B cell (primary cell): ENCODE data around the gene MAU2. TPM values are rescaled to one million over a fixed set of nuclear protein-coding genes. Genes with fewer than 3 reads are reported as not detected.

Experiments
- ATAC-seq: fragments of 200-7000 bp; cut with Tn5 transposase; one replicate; pipeline ENCODE4 v1.10.0; 2021; ENCODE audit warnings: low read depth, mild to moderate bottlenecking, moderate number of reproducible peaks, moderate library complexity
- CTCF ChIA-PET: fragments of 350-600 bp; sonication (Branson Sonifier 250); formaldehyde crosslinking; loops from one replicate; lab custom pipeline; 2021; ENCODE audit warnings: antibody characterized with exemption, inconsistent platforms; lab: Charles Lee
- POLR2A ChIA-PET: fragments of 350-600 bp; sonication (Branson Sonifier 250); formaldehyde crosslinking; loops from one replicate; lab custom pipeline; 2021; ENCODE audit warnings: antibody characterized with exemption; lab: Charles Lee
- DNase-seq: peaks from one replicate; pipeline ENCODE4 v3.0.0; 2013
- H2AFZ ChIP-seq: 2 replicates; pipeline ENCODE4 v1.6.1; 2012; ENCODE audit warnings: mild to moderate bottlenecking, low read depth, low read length; ENCODE audit not compliant: insufficient read depth, poor library complexity, severe bottlenecking
- H3K27ac ChIP-seq, 2 donors: 1 replicate in 1 of 2; 2 replicates in 1 of 2; pipeline ENCODE4 v1.5.1; 2012 to 2013; ENCODE audit warnings: low read length in 2 of 2, mild to moderate bottlenecking in 2 of 2, moderate library complexity in 1 of 2
- H3K27me3 ChIP-seq, 4 experiments: fragments of 200-600 bp in 1 of 4; sonication (generic) in 1 of 4; replicated peaks in 1 of 4; 1 replicate in 2 of 4; 2 replicates in 2 of 4; pipeline versions ENCODE4 v1.6.1 to v1.7.0; 2013 to 2016; ENCODE audit warnings: low read length in 3 of 4, mild to moderate bottlenecking in 2 of 4, mixed read lengths in 1 of 4, moderate library complexity in 1 of 4; ENCODE audit not compliant: insufficient read depth in 4 of 4, control insufficient read depth in 3 of 4; ENCODE audit errors: control extremely low read depth in 1 of 4
- H3K36me3 ChIP-seq, 2 experiments: replicated peaks in 1 of 2; 1 replicate in 1 of 2; 2 replicates in 1 of 2; pipeline versions ENCODE4 v1.6.1 to v1.7.1; 2013; ENCODE audit warnings: low read length in 1 of 2; ENCODE audit not compliant: insufficient read depth in 2 of 2, control insufficient read depth in 1 of 2; ENCODE audit errors: control extremely low read depth in 1 of 2, extremely low read depth in 1 of 2
- H3K4me1 ChIP-seq, 2 donors: fragments of 200-600 bp in 1 of 2; sonication (generic) in 1 of 2; 1 replicate in 1 of 2; 2 replicates in 1 of 2; pipeline versions ENCODE4 v1.5.1 to v1.6.1; 2013 to 2017; ENCODE audit warnings: low read length in 2 of 2; ENCODE audit not compliant: control insufficient read depth in 2 of 2, insufficient read depth in 2 of 2
- H3K4me2 ChIP-seq: replicated peaks from 2 replicates; pipeline ENCODE3; 2012; ENCODE audit warnings: mild to moderate bottlenecking, low read depth, low read length; ENCODE audit not compliant: poor library complexity, severe bottlenecking
- H3K4me3 ChIP-seq, 5 experiments: fragments of 200-600 bp in 1 of 5; sonication (generic) in 1 of 5; 1 replicate in 3 of 5; 2 replicates in 2 of 5; pipeline versions ENCODE4 v1.5.1 to v1.7.0; 2011 to 2016; ENCODE audit warnings: low read length in 4 of 5, mild to moderate bottlenecking in 4 of 5, low read depth in 2 of 5, control low read depth in 1 of 5, moderate library complexity in 1 of 5; ENCODE audit not compliant: insufficient read depth in 1 of 5; ENCODE audit errors: control extremely low read depth in 1 of 5, extremely low read depth in 1 of 5
- H3K79me2 ChIP-seq: fragments of 200-600 bp; sonication (generic); one replicate; pipeline ENCODE4 v1.6.0; 2016; ENCODE audit warnings: low read length; ENCODE audit not compliant: control insufficient read depth, insufficient read depth
- H3K9ac ChIP-seq: fragments of 200-600 bp; sonication (generic); 2 replicates; pipeline ENCODE4 v1.6.1; 2017; ENCODE audit warnings: mild to moderate bottlenecking, low read length, moderate library complexity
- H3K9me3 ChIP-seq, 3 donors: one replicate each; pipeline versions ENCODE4 v1.6.1 to v1.7.1; 2013; ENCODE audit warnings: low read length in 2 of 3; ENCODE audit not compliant: control insufficient read depth in 2 of 3, insufficient read depth in 1 of 3; ENCODE audit errors: control extremely low read depth in 1 of 3
- H4K20me1 ChIP-seq: 2 replicates; pipeline ENCODE4 v1.6.0; 2012; ENCODE audit warnings: mild to moderate bottlenecking, low read length; ENCODE audit not compliant: insufficient read depth, control insufficient read depth, poor library complexity, severe bottlenecking
- H3K27ac Mint-ChIP-seq: one replicate; pipeline ENCODE4 v1.8.0; 2021; ENCODE audit warnings: mixed read lengths
- H3K27me3 Mint-ChIP-seq: one replicate; pipeline ENCODE4 v1.8.0; 2021; ENCODE audit warnings: mixed read lengths
- H3K4me1 Mint-ChIP-seq: one replicate; pipeline ENCODE4 v1.8.0; 2021; ENCODE audit warnings: mixed read lengths
- H3K4me3 Mint-ChIP-seq: one replicate; pipeline ENCODE4 v1.8.0; 2021; ENCODE audit warnings: mixed read lengths
- H3K9me3 Mint-ChIP-seq: one replicate; pipeline ENCODE4 v1.8.0; 2022; ENCODE audit warnings: mixed read lengths; ENCODE audit not compliant: insufficient read depth
- EZH2 ChIP-seq: IDR thresholded peaks from 2 replicates; pipeline ENCODE4 v1.6.1; 2012; ENCODE audit warnings: borderline replicate concordance, low read depth, mild to moderate bottlenecking, moderate library complexity, low read length; ENCODE audit not compliant: insufficient read depth, poor library complexity, severe bottlenecking
- WGBS: methylation state at CpG from one replicate; pipeline ENCODE4 v1.1.5; 2013; ENCODE audit warnings: missing lambda C conversion rate; ENCODE audit not compliant: insufficient coverage; 5-methylcytosine and 5-hydroxymethylcytosine counted together
- intact Hi-C: fragments of 100-400 bp; cut with micrococcal nuclease; formaldehyde crosslinking; loops from one replicate; pipeline ENCODE4 v1.10.0; 2022
- polyA plus RNA-seq: library from polyadenylated mRNA; depleted of rRNA; stranded (reverse); fragments of >200 nt; gene quantifications from 2 replicates; pipeline ENCODE4 v1.2.3, GENCODE V29; 2012
- total RNA-seq, 2 donors: library from RNA; stranded (reverse); fragments of 120-200 nt in 1 of 2; gene quantifications; 1 replicate in 1 of 2; 2 replicates in 1 of 2; pipeline versions ENCODE4 v1.2.3 to v1.2.4, GENCODE V29; 2013 to 2022
- TF ChIP-seq, protein P1 (sequence below): fragments of 200-600 bp; IDR thresholded peaks from one replicate; pipeline ENCODE4 v1.8.0; 2022; ENCODE audit warnings: antibody characterized with exemption, mild to moderate bottlenecking

The MAU2 gene
- total and polyA plus RNA-seq, 2 donors (not counting 1 experiment from before 2014, with no cell fraction given), result 87.7 to 199 TPM

DNA sequence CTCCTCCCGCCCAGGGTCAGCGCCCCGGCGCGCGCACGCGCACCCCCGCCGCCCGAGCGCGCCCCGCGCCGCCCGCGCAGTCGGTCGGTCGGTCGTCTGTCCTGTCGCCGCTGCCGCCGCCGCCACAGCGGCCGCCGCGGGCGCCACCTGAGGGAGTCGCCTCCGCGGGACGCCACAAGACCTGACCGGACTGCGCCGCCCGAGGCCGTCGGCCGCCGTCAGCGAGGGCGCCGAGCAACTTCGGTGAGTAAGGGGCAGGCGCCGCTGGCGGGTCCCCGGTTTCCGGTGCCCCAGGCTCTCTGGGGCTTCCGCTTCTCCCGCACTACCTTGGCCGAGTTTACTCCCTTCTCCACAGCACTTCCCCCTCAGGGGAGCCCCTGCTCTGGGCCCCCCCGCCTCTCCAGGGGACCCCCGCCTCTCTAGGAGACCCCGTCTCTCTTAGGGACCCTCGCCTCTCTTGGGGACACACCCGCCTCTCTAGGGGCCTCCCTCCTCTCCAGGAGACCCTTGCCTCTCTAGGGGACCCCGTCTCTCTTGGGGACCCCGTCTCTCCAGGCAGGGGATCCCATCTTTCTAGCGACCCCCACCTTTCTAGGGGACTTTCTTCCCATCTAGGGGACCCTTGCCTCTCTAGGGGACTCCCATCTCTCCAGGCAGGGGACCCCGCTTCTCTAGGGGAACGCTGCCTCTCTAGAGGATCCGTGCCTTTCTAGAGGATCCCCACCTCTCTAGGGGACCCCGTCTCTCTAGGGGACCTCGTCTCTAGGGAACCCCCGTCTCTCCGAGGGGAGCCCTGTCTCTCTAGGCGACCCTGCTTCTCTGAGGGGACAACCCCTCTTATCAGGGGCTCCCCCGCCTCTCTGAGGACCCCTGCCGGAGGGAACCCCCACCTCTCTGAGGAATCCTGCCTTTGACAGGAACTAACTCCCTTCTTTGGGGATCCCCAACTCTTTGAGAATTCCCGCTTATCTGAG is 65.6 kb downstream of the MAU2 start:
- Mint-ChIP-seq H3K9me3 (no peaks in the 10 kb centered on the region), H3K27ac (peak overlapping the region; percentile 92), H3K4me3 (peak overlapping the region; percentile 92), H3K4me1 (peaks cover 50% of the 10 kb centered on the region), H3K27me3 (no peaks in the 10 kb centered on the region)
- H3K9me3 ChIP-seq, result no peaks in the 10 kb centered on the region
- no peak for TF ChIP-seq EZH2
- TF ChIP-seq, protein P1, sequence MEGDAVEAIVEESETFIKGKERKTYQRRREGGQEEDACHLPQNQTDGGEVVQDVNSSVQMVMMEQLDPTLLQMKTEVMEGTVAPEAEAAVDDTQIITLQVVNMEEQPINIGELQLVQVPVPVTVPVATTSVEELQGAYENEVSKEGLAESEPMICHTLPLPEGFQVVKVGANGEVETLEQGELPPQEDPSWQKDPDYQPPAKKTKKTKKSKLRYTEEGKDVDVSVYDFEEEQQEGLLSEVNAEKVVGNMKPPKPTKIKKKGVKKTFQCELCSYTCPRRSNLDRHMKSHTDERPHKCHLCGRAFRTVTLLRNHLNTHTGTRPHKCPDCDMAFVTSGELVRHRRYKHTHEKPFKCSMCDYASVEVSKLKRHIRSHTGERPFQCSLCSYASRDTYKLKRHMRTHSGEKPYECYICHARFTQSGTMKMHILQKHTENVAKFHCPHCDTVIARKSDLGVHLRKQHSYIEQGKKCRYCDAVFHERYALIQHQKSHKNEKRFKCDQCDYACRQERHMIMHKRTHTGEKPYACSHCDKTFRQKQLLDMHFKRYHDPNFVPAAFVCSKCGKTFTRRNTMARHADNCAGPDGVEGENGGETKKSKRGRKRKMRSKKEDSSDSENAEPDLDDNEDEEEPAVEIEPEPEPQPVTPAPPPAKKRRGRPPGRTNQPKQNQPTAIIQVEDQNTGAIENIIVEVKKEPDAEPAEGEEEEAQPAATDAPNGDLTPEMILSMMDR, result peak; percentile 14
- H3K36me3 ChIP-seq, result no peaks in the 10 kb centered on the region
- peak overlapping the region; percentile 99 for H3K4me2 ChIP-seq
- peak overlapping the region; percentile 87 for H3K9ac ChIP-seq
- intact Hi-C loops, result loop anchor here (1.0 to 2.0 kb wide), 6 partner anchors 13 to 130 kb away; partner anchors contain the start of genes GATAD2A and NDUFA13
- peaks cover 56% of the 10 kb centered on the region for H3K79me2 ChIP-seq
- H3K27ac ChIP-seq, result peak overlapping the region; percentile 73 to 89
- peak; percentile 59 for DNase-seq
- no peak for ATAC-seq
- H2AFZ ChIP-seq, result peak overlapping the region; percentile 80
- H4K20me1 ChIP-seq, result peaks cover 11% of the 10 kb centered on the region
- CTCF ChIA-PET, result interaction anchor here (1.7 to 2.4 kb wide), 4 partner anchors 19 to 104 kb away, joined by 6 to 20 read pairs (median 13); partner anchors contain the start of gene GATAD2A
- POLR2A ChIA-PET, result interaction anchor here (0.6 to 1.6 kb wide), 8 partner anchors 9 to 129 kb away, joined by 3 to 45 read pairs (median 6); partner anchors contain the start of genes GATAD2A, NDUFA13 and TSSK6
- under 1% methylated on average over 74 of the region's 75 CpGs for WGBS
- peaks cover 15 to 24% of the 10 kb centered on the region in 2 donors for H3K4me1 ChIP-seq
- no peaks in the 10 kb centered on the region for H3K27me3 ChIP-seq
- peak overlapping the region; percentile 24 to 88 (median 80) for H3K4me3 ChIP-seq
